Activated T-helper 1 cell treated with anti-CD3 and anti-CD28 coated beads, Interleukin-2, amount 50 U/mL, for 16 hours (primary cell): ENCODE data around the gene TRIM32.
A peak's percentile ranks its signal among the peaks of the same experiment; 100 is the strongest.

Source experiments
- DNase-seq, 2 donors: peaks; one replicate each; pipeline ENCODE4 v3.0.0-alpha.2; 2020; ENCODE audit warnings: low read depth in 1 of 2, low spot score in 1 of 2

TRIM32 gene

DNA sequence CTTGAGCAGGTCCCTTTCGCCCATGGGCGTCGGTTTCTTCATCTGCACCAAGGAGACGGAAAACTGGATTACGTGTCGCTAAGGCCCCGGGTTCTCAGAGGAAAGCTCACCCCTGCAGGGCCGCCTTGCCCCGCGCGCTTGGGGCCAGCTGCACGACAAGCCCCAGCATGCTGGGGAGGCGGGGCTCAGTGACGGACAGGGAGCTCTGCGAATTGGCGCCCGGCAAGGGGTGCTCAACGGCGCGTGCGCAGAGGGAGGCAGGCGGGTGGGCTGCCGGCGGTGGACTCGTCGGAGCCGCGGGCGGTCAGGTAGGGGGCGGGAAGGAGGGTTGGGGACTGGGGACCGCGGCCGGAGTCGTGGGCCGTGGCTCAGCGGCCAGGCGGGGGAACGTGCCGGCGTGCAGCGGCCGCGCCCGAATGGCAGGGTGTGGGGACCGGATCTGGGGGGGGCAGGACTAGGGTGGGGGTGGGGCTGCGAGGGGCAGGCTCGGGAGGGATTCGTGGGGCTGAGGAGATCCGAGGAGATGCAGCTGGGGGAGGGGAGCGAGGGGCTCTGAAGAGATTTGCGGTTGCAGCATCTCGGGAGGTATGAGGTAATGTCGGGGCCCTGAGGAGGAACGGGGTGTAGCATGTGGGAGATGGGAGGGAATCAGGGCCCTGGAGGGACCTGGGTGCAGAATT lies at the start of gene TRIM32:
TRIM32 (plus strand) TSS at position 232 of the 680 bp plus-strand sequence. CDS start 10,438 bp downstream, outside the sequence.
- DNase-seq = peak; percentile 87

DNA sequence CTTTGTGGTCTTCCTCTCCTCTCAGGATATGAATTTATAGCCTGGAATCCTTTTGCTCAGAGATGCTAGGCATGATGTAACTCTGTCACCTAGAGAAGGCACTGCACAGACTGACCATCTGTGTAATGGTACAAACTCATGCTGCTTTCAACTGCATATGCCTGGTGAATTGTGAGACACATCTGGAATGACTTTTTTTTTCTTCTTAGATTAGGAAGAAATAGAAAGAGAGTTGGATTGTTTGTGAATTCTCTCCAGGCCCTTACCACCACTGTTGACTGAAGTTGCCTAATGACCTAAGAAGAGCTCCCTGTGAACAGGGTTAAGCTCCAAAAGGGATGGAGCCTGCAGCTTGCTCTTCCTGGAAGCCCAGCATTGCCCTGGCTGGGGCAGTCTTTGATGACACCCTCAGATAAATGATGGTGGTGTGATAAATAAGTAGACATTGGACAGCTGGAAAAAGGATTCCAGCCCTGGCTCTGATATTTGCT lies 47.8 kb upstream of the TRIM32 start:
- no peak for DNase-seq

DNA sequence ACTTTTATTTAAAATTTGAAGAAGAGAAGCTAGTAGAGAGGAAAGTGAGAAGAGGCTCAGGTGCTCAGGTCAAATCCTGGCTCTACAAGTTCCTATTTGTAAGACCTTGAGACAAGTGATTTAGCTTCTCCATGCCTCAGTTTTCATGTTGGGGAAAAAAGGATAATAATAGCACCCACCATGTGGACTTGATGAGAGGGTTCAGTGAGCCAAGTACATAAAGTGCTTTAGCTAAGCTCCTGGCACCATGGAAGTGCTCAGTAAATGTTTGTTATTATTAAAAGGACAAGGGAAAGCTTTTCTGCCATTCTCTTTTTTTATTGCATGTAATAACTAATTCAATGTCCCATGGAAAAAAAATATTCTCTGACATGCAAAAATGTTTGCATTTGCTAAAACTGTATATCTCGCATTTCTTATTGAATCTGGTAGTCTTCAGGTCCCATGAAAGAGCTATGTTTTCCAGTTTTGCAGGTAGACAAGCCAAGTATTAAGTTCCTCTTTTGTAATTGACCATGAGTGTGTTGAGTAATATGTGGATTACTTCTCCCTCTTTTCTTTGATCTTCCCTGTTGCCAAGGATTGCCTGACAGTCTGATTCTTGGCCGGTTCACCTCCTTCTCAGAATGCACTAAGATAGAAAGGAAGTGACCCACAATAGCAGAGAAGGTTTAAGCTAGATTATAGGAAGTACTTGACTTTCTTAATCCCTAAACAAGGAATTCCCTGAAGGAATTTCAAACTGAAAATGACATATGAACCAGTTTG lies 45.6 kb upstream of the TRIM32 start:
- DNase-seq = no peak

DNA sequence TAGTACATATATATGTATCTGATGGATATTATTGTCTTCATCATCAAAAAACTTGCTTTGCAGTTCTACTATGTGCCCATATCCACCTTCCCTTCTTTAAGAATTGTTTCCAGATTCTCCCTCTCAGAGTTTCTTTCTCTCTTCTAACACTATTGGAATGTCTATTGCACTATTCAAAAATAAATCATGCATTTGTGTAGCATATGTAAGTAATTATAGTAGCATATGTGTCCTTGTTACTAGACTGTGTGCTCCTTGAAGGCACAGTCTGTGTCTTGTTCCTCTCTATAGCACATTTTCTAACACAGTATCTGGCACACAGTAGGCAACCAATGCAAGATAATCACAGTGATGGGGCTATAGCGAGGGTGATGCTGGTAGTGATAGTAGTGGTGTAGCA lies 43.4 kb upstream of the TRIM32 start:
- no peak for DNase-seq

GRCh38 chr9:116644091-116644688 lies 42.9 kb upstream of the TRIM32 start:
- no peak for DNase-seq

- no peak for DNase-seq
These were observed 40.2 kb upstream of the TRIM32 start for GRCh38 chr9:116646661-116647514.

DNA sequence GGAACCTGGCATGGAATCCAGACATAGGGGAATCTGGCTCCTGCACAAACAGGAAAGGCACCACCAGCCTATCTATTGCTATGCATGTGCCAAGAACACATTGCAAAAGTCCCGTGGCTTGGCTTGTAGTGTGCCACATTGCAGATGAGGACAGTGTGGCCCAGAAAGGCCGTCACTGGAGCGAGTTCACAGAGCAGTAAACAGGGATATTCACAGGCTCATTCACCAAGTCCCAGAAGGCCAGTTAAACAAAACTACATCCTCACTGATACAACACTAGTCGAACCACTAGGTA lies 39.6 kb upstream of the TRIM32 start:
- DNase-seq = no peak

- DNase-seq = no peak
These were observed 33.6 kb upstream of the TRIM32 start for GRCh38 chr9:116653348-116654058.

- no peak for DNase-seq
These were observed 33.1 kb upstream of the TRIM32 start for GRCh38 chr9:116654059-116654355.

DNA sequence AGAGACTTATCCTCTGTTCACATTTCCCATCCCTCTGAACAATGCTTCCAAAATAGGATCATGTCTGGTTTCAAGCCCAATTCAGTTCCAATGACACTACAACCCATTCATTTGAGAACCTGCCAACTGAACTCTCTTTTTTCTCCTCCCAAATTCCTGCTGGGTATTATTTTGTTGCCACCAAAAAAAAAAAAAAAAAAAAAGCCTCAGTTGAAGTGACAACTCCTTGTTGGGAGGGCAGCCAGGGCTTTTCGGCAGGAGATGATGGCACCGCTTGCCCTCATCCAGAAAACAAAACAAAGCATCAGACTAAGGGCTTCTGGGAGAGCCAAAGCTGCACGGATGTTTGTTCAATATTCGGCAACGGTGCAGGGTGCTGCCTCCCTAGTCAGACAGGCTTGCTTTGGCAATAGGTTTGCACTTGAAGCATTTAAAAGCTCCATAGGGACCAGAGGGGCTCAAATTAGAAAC lies 30.6 kb upstream of the TRIM32 start:
- no peak for DNase-seq

DNA sequence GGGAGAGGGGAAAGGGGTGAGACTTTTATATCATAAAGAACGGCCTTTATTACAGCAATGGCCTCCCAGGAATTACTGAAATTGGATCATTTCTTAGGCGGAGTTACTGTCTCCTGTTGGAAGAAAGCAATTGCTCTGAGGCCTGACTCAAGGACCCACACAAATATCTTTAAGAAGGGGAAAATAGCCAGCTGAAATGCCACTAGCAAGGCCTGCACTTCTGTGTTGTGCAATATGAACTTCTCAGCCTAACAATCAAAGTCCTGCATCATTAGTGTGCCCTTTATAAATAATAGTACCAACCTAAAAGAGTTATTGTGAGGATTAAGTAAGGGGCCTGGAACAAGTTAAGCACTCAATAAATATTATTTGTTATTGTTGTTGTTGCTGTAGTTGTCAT lies 30.1 kb upstream of the TRIM32 start:
- DNase-seq = no peak

- DNase-seq = no peak
These were observed 28.8 kb upstream of the TRIM32 start for GRCh38 chr9:116658265-116658664.

- no peak for DNase-seq
These were observed 25.8 kb upstream of the TRIM32 start for GRCh38 chr9:116661037-116661954.

GRCh38 chr9:116662646-116663310 lies 24.3 kb upstream of the TRIM32 start:
- no peak for DNase-seq

GRCh38 chr9:116663581-116663980 lies 23.5 kb upstream of the TRIM32 start:
- no peak for DNase-seq

GRCh38 chr9:116668970-116669695 lies 18.0 kb upstream of the TRIM32 start:
- DNase-seq = no peak

DNA sequence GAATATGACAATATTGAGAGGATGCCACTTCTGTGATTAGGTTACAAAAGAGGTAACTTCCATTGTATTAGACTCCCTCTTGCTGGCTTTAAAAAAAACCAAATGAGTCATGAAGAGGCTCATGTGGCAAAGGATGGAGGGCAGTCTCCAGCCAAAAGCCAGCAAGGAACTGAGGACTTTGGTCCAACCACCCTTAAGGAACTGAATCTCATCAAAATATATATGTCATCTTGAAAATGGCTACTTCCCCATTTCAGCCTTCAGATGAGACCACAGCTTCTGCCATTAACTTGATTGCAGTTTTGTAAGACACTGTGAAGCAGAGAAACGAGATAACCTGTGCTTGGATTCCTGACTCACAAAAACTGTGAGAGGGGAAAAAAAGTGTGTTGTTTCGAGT lies 15.5 kb upstream of the TRIM32 start:
- no peak for DNase-seq

GRCh38 chr9:116673375-116673774 lies 13.7 kb upstream of the TRIM32 start:
- DNase-seq = no peak
